Measurements from ENCODE around the gene PITPNM1.
A peak's percentile ranks its signal among the peaks of the same experiment; 100 is the strongest.
"Not testable (repeated sequence)": the region's sequence is repeated elsewhere in the genome, so short reads cannot be mapped to it uniquely, and the experiment has no call there.

Gene PITPNM1

DNA sequence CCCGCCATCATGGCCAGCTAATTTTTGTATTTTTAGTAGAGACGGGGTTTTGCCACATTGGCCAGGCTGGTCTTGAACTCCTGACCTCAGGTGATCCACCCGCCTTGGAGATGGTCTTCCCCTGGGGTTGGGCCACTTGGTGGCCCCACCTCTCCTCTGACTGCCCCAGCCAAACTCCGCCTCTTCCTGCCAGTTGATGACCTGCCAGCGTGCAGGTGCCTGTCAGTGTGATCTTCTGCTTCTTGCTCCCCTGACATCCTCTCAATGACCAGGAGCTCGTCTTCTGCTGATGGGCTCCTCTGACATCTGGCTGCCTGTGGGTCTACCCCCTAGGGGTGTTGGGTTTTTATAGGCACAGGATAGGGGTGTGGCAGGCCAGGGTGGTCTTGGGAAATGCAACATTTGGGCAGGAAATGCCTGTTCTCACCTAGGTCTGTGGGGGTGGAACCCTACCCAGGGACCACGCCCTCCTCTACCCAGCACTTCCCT, 19.2 kb downstream of the PITPNM1 start:
- peak; percentile 86 for DNase-seq

DNA sequence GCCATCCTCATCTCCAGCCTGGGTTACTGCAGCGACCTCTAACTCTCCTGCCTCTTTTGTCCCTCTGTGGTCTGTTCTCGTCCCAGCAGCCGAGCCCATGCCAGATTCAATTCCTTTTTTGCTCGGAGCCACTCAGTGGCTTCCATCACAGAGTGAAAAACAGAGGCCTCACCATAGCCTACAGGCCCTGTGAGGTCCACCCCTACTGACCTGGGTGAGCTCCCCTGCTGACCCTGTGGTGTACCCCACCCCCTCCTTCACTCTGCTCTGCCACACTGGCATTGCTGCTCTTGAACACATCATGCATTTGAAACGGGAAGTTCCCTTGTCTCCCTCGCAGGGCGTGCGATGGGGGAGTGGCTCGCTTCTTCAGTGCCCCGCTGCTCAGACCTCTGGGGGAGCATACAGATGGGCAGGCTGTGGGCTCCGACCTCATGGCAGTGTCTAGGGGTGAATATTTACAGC, 20.3 kb downstream of the PITPNM1 start:
- peak; percentile 90 for DNase-seq

DNA sequence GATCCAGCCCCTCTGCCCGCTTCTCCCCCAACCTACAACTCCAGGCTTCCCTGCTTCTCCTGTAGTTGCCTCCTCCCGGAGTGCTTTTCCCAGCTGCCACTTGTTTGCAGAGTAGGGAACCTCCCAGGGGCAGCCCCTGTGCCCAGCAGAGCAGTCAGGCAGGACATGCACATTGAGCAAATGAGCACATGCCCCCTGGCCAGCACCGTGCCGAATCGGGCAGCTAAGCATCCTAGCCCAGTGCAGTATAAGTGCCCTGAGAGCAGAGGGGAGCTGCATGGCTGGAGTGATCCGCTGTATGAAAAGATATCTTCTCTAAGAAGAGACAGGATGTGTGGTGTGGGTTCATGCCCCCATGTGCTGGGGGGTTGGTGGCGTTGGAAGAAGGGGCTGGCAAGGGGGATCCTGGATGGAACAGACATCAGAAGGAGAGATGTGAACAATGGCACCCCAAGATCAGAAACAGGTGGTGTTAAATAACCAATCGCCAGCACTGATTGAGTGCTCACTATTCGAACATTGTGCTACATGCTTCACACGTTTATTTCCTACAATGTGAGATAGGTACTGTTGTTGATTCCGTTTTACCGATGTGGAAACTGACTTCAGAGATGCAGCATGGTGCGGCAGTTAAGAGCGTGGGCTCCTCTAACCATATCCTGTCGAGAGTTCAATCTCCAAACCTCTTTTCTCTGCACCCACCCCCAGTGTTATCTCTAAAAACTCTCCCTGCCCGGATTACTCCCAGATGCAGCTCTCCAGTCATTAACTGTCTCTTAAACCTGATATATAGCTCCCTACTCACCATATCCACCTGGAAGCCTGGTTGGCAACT, 21.1 kb downstream of the PITPNM1 start:
- peak; percentile 73 for DNase-seq

DNA sequence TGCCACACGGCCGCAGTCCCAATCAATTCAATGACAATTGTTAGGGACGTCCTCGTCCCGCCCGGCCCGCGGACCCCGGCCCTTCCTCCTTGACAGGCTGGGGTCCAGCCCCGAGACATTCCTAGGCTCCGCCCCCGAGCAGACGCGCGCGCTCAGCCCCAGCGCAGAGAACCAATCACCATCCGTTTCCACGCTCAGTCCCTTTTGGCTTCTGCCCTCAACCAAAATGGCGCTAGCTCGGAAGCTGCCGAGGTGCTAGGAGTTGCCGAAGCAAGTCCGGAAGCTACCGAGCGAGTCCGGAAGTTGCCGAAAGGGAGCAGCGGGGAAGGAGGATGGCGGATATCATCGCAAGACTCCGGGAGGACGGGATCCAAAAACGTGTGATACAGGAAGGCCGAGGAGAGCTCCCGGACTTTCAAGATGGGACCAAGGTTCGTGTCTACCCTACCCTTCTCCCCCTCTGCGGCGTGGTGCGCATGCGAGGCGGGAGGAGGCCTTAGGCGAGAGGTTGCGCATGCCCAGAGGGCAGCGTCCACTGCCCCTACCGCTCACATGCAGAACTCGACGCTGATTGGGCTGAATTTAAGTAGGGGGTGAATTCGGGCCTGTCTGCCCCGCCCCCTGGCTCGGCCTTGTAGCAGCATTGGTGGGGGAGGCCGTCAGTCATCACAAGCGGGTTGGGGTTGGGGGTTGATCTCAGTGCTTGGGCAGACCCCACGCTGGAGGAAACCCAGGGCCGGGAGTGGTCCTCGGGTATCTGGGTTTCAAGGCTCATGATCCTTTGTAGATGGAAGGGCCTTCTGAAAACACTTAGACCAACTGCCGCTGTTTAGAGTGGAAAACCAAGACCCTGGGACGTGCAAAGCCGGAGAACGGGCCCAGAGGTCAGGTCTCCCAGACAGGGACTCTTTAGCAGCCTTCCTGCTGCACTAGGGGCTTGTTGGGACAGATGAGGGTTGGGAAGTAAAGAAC, 22.1 kb downstream of the PITPNM1 start, which contains the start of gene AIP:
AIP (plus strand) TSS at position 200 of the 972 bp plus-strand sequence; CDS start at position 333, 133 bp downstream.
- peak; percentile 99 for DNase-seq

DNA sequence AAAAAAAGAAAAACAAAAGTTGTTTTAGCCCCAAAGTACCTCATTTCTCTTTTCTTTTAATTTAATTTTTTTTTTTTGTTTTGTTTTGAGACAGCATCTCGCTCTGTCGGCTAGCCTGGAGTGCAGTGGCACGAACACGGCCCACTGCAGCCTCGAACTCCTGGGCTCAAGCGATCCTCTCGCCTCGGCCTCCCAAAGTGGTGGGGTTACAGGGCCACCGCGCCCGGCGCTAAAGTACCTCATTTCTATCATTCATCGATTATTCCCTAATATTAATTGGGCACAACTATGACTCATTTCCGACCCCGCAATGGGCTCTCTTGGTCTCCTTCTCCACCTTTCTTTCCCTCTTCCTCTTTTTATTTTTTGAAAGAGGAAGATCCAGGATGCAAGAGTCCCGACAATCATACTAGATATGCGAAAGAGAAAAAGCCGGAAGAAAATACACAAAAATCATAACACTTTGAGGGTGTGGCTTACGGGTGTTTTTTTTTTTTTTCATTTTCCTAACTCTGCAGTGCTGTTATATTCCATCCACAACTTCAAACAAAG, 22.8 kb downstream of the PITPNM1 start:
- DNase-seq, result no peak

DNA sequence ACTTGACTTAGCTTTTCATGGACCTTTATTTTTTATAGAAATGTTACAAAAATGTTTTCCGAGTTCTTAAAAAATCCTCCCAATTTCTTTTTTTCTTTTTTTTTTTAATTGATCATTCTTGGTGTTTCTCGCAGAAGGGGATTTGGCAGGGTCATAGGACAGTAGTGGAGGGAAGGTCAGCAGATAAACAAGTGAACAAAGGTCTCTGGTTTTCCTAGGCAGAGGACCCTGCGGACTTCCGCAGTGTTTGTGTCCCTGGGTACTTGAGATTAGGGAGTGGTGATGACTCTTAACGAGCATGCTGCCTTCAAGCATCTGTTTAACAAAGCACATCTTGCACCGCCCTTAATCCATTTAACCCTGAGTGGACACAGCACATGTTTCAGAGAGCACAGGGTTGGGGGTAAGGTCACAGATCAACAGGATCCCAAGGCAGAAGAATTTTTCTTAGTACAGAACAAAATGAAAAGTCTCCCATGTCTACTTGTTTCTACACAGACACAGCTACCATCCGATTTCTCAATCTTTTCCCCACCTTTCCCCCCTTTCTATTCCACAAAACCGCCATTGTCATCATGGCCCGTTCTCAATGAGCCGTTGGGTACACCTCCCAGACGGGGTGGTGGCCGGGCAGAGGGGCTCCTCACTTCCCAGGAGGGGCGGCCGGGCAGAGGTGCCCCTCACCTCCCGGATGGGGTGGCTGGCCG, 27.7 kb downstream of the PITPNM1 start:
- DNase-seq, result not testable (repeated sequence)

DNA sequence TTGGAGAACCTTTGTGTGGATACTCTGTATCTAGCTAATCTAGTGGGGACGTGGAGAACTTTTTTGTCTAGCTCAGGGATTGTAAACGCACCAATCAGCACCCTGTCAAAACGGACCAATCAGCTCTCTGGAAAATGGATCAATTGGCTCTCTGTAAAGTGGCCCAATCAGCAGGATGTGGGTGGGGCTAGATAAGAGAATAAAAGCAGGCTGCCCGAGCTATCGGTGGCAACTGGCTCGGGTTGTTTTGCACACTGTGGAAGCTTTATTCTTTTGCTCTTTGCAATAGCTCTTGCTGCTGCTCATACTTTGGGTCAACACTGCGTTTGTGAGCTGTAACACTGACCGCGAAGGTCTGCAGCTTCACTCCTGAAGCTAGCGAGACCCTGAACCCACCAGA, 28.5 kb downstream of the PITPNM1 start:
- DNase-seq, result not testable (repeated sequence)

DNA sequence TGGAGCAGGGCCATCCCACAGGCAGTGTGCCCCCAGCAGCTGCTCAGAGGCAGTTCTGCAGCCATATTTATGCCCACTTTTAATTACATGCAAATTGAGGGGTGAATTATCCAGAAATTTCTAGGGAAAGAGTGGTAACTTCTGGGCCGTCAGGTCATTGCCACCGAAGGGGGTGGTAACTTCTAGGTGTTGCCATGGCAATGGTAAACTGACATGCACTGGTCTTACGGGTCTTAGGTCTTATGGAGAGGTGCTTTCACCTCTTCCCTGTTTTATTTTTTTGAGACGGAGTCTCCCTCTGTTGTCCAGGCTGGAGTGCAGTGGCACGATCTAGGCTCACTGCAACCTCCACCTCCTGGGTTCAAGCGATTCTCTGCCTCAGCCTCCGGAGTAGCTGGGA, 32.3 kb downstream of the PITPNM1 start:
- no peak for DNase-seq

DNA sequence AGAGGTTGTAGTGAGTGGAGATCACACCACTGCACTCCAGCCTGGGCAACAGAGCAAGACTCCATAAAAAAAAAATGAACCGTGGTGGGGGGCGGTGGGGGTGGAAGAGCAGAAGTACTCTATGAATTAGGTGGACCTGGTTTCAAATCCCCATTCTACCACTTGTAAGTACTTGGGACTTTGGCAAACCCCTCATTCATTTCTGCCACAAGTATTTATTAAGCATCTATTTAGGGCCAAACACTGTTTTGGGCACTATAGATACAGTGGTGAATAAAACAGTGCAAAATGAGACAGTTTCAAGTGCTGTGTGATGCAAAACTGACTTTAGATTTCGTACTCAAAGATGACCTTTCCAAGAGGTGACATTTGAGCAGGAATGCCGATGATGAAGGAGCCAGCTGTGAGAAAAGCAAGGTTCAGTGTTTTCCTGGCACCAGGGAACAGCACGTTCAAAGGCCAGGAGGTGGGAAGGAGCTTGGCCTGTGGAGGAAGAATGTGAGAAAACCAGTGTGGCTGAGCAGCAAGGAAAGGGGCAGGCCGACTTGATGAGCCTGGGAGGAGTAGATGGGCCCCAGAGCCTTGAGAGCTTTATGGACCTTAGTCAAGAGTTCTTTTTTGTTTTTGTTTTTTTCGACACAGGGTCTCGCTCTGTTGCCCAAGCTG, 34.7 kb downstream of the PITPNM1 start:
- no peak for DNase-seq

DNA sequence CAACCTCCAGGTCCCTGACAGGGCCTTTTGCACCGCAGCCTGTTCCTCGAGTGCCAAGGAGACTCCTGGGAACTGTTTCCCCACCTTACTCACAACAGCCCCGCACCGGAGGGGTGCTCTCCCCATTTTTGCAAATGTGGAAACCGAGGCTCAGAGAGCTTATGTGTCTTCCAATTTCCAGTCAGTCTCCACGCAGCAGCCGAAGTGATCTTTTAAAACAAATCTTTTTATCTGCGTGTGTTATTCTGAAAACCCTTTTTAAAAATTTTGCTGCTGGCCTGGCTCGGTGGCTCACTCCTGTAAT, 35.7 kb downstream of the PITPNM1 start:
- no peak for DNase-seq

DNA sequence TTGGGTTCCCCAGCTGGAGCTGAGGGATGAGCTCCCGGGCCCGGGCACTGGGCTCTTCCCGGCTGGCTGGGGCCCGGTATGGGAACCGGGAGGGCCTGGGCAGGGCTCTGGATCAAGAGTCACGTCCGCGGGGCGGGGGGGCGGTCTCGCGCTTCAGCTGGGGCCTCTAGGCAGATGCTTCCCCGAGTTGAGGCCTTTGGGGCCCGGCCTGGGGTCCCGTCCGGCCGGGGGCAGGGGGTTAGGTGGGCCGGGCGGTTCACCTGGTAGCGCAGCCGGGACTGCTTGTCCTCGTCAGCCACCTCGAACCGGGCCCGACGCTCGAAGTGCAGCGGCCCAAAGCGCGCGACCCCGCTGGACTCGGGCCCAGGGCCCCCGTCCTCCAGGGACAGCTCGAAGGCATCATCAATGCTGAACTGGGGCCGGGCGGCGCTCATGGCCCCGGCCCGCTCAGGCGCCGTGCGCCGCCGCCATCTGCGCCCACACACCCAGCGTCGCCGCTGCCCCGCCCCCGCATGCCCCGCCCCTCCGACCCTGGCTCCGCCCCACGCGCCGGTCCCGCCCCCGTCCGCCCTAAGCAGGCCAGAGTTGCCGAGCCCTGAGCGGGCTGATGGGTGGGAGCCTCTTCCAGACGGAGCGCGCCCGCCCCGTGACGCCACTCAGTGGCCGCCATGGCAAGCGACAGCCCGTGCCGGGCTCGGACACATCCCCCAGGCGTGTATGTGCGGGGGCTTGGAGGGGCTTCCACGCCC, 36.2 kb downstream of the PITPNM1 start, which contains the start of gene TMEM134:
TMEM134 (minus strand) TSS at position 493 of the 749 bp plus-strand sequence; CDS start at position 434, 59 bp downstream.
- DNase-seq, result peak; percentile 96

DNA sequence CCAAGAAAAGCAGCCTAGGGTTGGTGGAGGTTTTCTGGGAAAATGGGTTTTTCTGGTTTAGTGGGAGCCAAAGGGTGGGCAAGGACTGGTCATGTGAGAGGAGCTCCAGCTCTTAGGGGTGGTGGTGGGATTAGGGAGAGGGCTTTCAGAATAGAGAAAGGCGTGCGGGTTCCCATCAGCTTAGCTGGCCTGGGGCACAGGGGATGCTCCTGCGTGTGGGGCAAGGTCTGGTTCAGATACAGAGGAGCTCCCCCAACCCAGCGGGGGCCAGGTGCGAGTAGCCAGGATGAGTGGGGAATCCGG, 36.8 kb downstream of the PITPNM1 start:
- no peak for DNase-seq

DNA sequence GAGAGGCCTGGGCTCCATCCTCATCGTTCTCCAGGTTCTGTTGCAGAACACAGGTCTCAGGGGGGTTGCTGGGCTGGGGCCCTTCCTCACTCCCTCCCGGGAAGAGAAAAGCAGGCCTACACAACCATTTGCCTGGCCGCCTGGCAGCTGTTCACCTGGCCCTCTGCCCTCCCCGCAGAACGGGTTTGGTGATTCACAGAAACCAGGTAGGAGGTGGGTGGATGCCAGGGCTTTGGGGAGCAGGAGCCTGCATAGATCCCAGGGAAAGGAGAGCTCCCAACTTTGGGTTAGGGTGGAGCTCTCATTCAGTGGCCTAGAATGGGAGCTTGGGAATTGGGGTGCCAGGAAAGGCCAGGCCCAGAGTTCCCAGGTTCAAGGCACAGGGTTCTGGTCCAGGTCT, 37.1 kb downstream of the PITPNM1 start:
- no peak for DNase-seq

DNA sequence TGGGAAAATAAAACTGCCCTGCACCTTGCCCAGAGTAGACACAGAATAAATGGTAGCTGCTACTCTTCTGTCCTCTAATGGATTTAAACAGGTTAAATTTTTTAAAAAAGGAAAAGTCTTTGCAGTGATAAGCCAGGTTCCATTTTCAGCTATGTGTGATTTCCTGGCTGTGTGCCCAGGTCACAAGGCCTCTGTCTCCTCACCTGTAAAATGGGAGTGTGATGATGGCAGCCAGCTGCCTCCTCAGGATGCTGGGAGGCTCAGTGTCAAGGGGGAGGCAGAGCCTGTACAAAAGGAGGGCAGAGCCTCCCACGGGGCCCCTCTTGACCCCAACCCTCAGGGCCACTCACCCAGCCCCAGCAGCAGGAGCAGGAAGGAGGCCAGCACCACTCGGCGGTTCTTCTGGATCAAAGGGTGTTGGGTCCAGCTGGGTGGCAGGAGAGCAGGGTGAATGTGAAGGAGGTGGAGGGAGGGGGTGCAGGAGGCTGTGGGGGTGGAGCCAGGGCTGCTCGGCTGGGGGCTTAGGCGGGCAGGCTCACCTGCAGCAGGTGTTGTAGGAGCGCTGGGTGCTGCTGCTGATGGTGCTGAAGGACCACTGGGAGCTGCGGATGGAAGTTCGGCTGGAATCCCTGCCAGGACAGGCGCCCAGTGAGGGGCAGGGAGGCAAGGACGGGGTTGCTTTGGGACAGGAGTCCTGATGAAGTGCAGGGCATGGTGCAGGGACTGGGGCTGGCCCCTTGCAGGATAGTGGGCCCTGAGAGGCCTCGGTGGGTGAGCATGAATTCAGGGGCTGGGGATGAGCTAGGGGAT, 38.0 kb downstream of the PITPNM1 start:
- DNase-seq, result no peak

DNA sequence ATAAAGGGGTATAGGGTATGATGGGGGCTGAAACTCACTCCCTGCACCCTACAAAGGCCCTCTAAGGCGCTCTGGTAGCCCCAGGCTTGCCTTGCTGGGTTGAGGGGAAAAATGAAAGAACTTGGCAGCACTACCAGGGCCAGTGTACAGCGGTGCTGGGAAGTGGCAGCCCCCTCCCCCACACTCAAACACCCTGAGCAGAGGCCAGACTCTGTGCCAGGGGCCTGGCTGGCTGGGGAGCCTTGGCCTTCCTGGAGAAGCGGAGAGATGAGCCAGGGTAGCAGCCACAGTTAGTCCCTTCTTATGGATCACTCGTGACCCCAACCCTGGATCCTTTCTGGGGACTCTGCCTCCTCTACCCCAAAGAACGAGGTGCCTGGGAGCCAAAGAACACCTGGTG, 38.8 kb downstream of the PITPNM1 start:
- DNase-seq, result no peak

DNA sequence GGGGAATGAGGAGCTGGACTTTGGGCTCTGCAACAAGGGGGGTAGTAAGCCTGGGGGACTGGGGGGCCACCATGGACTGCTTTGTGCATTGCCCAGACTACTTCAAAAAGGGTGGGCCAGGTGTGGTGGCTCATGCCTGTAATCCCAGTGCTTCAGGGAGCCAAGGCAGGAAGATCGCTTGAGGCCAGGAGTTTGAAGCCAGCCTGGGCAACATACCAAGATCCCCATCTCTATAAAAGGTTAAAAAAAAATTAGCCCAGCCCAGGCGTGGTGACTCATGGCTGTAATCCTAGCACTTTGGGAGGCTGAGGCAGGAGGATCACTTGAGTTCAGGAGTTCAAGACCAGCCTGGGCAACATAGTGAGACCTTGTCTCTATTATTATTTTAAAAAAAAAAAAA, 39.6 kb downstream of the PITPNM1 start:
- not testable (repeated sequence) for DNase-seq

DNA sequence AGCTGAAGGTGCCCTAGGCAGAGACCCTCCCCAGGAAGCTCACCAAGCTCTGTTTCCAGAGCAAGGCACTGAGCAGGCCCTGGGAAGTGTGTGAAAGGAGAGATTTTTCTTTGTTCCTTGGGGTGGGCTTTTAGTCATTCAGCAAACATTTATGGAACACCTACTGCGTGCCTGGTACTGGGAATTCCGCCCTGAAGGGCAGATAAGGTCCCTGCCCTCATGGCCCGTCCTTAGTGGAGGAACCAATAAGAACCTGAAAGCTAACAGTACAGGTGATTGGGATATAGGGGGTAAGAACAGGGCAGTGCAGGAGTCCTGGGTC, 40.0 kb downstream of the PITPNM1 start:
- DNase-seq, result no peak

DNA sequence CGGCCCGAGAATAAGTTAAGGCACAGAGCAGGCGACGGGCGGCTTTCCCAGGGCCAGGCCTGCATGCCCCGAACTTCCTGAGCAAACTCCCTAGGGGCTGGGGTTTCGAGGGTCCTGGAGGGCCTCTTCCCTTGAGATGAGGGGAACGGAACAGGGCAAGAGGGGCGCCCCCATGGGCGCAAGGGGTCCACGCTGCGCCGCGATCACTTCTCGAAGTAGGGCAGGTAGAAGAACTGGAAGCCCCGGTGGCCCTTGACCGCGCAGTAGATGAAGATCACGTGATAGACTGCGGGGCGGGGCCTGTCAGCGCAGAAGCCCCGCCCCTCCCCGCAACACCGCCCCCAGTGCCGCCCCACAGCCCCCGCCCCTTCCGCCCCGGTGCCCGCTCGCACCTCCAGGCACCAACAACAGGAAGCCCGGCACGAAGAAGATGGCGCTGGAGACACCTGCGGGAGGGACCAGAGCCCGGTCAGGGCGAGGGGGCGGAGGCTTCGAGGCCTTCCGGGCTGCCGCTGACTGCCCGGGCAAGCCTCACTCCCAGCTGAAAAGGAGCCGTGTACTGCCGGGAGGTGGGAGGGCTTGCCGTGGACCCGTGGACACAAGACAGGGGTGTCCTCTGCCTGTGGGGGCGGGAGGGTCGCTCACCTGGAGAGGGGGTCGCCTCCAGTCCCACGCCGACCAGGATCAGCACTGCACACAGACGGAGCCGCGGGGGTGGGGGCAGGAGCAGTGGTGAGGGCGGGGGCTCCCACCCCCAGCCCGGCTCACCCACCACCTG, 40.6 kb downstream of the PITPNM1 start:
- DNase-seq, result peak; percentile 98

DNA sequence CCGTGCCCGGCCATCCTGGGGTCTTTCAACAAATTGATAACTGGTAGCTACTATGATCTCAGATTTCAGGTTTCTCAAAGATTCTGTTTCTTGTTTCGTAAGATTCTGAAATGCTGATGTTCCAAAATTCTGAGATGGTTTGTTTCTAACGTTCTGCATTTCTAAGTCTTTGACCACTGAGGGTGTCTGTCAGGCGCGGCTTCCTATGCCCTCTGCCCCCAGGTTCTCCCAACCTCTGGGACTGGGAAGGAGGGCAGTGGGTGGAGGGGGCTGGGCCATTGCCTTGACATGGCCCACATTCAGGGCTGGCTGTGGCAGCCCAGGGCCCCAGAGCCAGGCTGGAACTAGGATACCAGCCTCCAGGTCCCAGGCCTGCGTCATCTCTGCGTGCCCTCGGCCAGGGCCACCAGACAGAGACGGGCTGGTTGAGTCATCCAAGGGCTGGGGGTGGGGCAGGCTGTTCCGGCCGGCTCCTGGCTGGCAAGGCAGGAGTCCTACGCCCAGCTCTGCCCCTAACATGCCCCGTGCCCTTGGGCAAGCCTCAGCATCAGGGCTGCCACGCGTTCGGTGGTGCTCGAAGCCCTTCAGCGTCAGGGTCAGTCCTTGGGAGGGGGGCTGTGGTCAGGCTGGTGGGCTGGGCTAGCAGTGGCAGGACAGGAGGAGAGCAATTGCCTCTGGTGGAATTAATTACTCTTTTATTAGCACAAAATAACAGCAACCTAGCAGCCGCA, 41.3 kb downstream of the PITPNM1 start:
- DNase-seq, result no peak
